Urinary bladder (tissue), 4 donors: ENCODE results near the gene NEMP2. TPM values are rescaled to one million over a fixed set of nuclear protein-coding genes. Genes with fewer than 3 reads are reported as not detected.
A peak's percentile ranks its signal among the peaks of the same experiment; 100 is the strongest.

Experiments
- DNase-seq: peaks from one replicate; pipeline ENCODE4 v3.0.0-alpha.2; 2015; ENCODE audit errors: extremely low spot score
- H3K27ac ChIP-seq: one replicate; pipeline ENCODE4 v1.5.1; 2013; ENCODE audit warnings: low read depth, mild to moderate bottlenecking, moderate library complexity
- H3K36me3 ChIP-seq: one replicate; pipeline ENCODE4 v1.6.1; 2013; ENCODE audit warnings: mild to moderate bottlenecking, moderate library complexity; ENCODE audit not compliant: insufficient read depth
- H3K4me1 ChIP-seq: one replicate; pipeline ENCODE4 v1.6.1; 2013; ENCODE audit warnings: mild to moderate bottlenecking, moderate library complexity; ENCODE audit not compliant: insufficient read depth
- H3K4me3 ChIP-seq: one replicate; pipeline ENCODE4 v1.5.1; 2013; ENCODE audit warnings: low read depth, low read length
- WGBS: extraction: QIAGEN DNeasy Blood & Tissue Kit; methylation state at CpG from one replicate; pipeline ENCODE4 v1.1.7; 2013; 5-methylcytosine and 5-hydroxymethylcytosine counted together
- polyA plus RNA-seq: library from polyadenylated mRNA; stranded (reverse); fragments of 200-250 nt; gene quantifications from one replicate; pipeline ENCODE4 v1.2.3, GENCODE V29; 2013
- total RNA-seq: library from RNA; depleted of rRNA; stranded (reverse); fragments of >200 nt; gene quantifications from one replicate; pipeline ENCODE4 v1.2.3, GENCODE V29; 2014
- donor health status: healthy with polysubstance abuse.
- donor health status: healthy.

The NEMP2 gene
- total and polyA plus RNA-seq, 2 donors, result 1.7 to 15.0 TPM

DNA sequence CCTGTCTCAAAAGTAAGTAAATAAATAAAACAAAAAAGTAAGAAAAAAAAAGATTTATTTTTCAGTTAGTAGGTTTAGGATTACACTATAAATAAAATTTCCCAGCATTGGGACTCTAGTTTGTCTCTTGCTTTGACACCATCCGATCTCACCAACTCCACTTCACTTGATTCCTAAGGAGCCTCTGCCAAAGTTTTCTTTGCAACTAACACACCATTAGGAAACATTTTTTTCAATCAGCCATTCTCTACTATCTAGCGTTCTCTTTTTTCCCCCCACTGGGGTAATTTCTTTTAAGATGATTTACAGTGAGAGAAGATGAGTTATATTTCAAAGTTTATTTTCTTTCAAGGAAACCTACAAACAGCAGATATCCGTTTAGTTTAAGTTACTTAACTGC is 10.6 kb upstream of the NEMP2 start:
- no peak overlapping the region for H3K27ac ChIP-seq
- no peak overlapping the region for H3K4me3 ChIP-seq

DNA sequence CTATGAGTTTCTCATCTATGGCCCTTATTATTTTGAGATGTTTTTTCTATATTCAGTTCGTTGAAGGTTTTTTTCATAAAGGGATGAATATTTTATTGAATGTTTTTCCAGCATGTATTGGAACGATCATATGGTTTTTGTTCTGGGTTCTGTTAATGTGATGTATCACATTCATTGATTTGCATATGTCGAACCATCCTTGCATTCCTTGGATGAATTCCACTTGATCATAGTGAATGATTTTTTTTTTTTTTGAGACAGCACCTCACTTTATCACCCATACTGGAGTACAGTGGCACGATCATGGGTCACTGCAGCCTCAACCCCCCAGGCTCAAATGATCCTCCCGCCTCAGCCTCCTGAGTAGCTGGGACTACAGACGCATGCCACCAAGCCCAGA is 5.5 kb upstream of the NEMP2 start:
- no peaks in the 10 kb centered on the region for H3K36me3 ChIP-seq
- H3K4me1 ChIP-seq, result no peaks in the 10 kb centered on the region
- whole genome bisulfite sequencing, result 97% methylated on average over 6 of the region's 6 CpGs
- H3K27ac ChIP-seq, result no peak overlapping the region
- H3K4me3 ChIP-seq, result no peak overlapping the region
- no peak for DNase-seq

More for the DNA sequence above, 10.6 kb upstream of the NEMP2 start:
- Histone ChIP-seq H3K36me3 (no peaks in the 10 kb centered on the region), H3K4me1 (no peaks in the 10 kb centered on the region)
- 36% methylated on average over 3 of the region's 3 CpGs for WGBS
- DNase-seq, result no peak

DNA sequence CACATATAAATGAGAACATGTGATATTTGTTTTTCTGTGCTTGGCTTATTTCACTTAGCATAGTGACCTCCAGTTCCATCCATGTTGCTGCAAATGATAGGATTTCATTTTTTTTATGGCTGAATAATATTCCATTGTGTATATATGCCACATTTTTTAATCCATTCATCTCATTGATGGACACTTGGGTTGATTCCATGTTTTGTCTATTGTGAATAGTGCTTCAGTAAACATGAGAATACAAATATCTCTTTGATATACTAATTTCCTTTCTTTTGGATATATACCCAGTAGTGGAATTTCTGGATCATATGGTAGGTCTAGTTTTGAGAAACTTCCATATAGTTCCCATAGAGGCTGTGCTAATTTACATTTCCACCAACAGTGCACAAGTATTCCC is 3.7 kb upstream of the NEMP2 start:
- Histone ChIP-seq H3K27ac (no peak overlapping the region), H3K4me1 (no peaks in the 10 kb centered on the region), H3K36me3 (no peaks in the 10 kb centered on the region), H3K4me3 (no peak overlapping the region)
- DNase-seq, result no peak

DNA sequence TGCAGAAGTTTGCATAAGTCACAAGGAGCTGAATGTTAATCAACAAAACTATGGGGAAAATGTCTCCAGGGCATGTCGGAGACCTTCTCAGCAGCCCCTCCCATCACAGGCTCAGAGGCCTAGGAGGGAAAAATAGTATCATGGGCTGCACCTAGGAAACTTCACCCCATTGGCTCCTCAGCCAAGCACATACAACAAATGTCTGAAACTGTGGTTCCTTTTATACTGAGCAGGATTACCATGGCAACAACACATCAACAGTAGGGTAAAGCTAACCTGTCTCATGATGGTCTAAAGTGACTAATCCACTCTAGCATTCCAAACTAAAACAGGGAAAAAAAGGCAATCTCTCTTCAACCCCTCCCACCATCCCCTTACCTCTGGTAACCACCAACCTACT is 3.2 kb upstream of the NEMP2 start:
- H3K4me1 ChIP-seq, result no peaks in the 10 kb centered on the region
- no peak overlapping the region for H3K4me3 ChIP-seq
- no peak for DNase-seq
- no peaks in the 10 kb centered on the region for H3K36me3 ChIP-seq
- WGBS, result 91% methylated on average over 1 of the region's 1 CpG
- no peak overlapping the region for H3K27ac ChIP-seq

DNA sequence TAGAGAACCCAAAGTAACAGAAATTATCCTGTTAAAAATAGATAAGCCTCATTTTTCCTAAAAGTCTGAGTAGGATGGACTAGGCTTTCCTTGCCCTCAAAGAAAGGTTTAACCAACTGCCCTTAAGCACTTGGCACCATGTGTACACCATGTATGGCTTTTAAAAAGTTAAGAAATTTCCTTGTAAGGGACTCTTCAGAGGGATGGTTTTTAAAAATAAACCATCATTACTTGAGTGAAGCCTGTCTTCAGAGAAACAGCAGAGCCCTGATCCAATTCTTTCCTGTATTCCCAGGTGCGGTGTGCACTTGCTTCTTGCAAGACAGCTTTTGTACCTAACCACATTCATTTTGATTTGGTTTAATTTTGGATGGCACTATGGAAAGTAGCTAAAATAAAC is 1.1 kb upstream of the NEMP2 start:
- no peaks in the 10 kb centered on the region for H3K4me1 ChIP-seq
- no peaks in the 10 kb centered on the region for H3K36me3 ChIP-seq
- no peak overlapping the region for H3K4me3 ChIP-seq
- DNase-seq, result no peak
- no peak overlapping the region for H3K27ac ChIP-seq
- WGBS, result 71% methylated on average over 1 of the region's 1 CpG

DNA sequence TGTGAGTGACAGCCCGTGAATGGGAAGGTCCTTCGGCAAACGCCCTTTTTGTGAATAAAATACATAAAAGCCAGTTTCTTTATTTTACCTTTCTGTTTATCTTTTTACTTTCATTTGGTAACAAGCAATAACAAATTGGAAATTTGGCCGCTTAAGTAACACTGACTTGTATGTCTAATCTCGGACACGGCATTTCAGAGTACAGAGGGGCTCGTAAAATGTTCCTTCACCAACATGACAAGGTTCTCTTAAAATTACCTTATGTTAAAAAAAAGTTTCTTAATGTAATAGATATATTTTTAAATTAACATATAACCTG is 558 bp upstream of the NEMP2 start:
- peak overlapping the region; percentile 69 for H3K4me3 ChIP-seq
- H3K4me1 ChIP-seq, result no peaks in the 10 kb centered on the region
- no peak for DNase-seq
- H3K27ac ChIP-seq, result peak overlapping the region; percentile 93
- H3K36me3 ChIP-seq, result no peaks in the 10 kb centered on the region
- 6% methylated on average over 7 of the region's 7 CpGs for WGBS

DNA sequence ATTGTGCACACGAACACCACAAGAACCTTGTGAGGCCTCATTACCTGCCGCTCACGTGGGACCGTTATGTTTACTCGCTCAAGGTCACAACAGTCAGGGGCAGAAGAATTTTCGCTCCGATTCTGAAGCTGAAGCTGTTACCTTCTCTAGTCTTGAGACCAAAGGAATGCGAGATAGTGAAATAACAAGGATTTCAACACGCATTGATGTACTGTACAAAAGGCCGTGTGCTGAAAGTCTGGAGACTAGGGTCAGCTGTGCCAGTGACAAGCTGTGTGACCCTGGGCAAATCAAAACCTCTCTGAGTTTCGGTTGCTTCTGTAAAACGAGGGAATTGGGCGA is 583 bp downstream of the NEMP2 start:
- Histone ChIP-seq H3K36me3 (no peaks in the 10 kb centered on the region), H3K27ac (peak overlapping the region; percentile 93), H3K4me1 (no peaks in the 10 kb centered on the region), H3K4me3 (peak overlapping the region; percentile 69)
- 11% methylated on average over 13 of the region's 13 CpGs for WGBS
- DNase-seq, result no peak

DNA sequence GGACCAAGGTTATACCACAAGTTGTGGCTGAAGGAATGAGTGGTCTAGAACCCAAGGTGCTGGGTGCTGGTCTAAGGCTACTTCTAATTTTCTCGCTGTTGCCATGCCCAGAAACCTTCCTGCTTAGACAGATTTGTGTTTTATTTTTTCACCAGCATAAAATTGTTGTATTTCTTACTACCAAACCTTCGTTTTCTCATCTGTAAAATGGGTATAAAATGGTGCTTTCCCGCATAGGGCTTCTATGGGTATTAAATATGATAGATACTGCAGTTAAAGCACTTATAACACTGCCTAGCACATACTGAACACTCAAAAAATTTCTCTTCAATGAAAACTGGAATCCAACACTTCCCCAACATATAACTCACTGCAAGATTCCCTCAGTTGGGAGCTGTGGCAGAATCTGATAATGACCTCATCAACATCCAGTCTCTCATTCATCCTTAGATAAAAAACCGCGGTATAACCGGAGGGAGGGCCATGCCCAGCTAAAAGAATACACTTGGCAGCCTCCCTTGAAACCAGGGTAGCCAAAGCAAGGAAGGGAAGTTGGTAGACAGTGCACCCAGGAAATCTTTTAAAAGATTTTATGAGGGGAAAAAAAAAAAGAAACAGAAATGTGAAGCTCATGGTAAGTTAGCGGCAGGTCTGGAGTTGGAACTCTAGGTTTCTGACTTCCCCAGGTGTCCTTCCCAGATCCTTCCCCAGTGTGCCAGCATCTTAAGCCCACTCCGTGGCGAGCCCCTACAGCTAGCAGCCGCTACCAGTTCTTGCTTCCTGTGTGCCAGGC is 1.2 kb downstream of the NEMP2 start:
- Histone ChIP-seq H3K36me3 (no peaks in the 10 kb centered on the region), H3K4me3 (peak overlapping the region; percentile 69), H3K4me1 (no peaks in the 10 kb centered on the region), H3K27ac (peak overlapping the region; percentile 93)
- DNase-seq, result no peak
- 65% methylated on average over 10 of the region's 10 CpGs for WGBS

DNA sequence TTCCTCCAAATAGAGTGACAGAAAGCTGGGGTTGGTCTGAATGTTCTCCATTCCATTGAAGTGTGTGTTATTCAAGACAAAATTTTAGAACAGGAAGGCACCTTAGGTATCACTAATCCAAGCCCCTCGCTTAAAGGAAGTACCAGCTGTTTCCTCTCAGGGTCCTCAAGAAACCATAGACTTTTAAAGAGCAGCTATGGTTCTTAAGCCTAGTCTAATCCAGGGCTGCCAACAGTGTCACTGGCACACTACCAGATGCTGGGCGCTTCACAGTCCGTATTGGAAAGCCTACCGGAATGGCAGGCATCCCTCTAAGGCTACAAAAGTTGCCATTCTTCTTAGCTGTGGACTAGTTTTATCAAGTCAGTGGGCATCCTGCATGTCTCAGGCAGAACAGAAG is 1.9 kb downstream of the NEMP2 start:
- no peak for DNase-seq
- Histone ChIP-seq H3K4me3 (no peak overlapping the region), H3K36me3 (no peaks in the 10 kb centered on the region), H3K27ac (no peak overlapping the region), H3K4me1 (no peaks in the 10 kb centered on the region)
- 74% methylated on average over 4 of the region's 4 CpGs for WGBS

DNA sequence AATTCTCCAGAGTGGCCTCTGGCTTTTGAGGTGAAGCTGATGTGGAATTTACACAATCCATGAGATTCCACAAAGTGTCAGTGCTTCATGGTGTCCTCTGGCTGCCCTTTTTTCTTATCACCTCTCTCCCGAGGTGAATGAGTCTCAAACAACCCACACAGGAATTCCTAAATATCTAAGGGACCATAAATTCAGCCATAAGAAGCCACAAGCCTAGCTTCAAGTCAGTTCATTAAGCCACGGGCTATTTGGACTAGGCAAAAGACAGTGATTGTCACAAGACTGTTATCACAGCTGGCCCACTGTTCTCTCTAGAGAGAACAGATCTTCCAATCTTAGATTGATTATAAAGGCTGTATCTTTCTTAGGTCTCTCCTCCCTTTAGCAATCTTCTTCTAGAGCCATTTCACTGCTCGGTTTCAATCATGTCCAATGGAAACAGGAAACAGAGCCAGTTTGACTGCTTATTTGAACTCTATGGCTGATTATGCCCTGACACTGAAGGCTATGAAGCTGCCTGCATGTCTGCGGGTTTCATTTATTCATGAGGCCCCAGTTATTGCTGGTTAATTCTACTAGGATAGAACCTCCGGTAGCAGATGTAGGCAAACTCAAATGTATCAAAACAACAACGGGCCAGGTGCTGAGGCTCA is 4.1 kb downstream of the NEMP2 start:
- Histone ChIP-seq H3K36me3 (no peaks in the 10 kb centered on the region), H3K4me3 (no peak overlapping the region), H3K27ac (no peak overlapping the region), H3K4me1 (no peaks in the 10 kb centered on the region)
- DNase-seq, result no peak
- 52% methylated on average over 6 of the region's 6 CpGs for WGBS

DNA sequence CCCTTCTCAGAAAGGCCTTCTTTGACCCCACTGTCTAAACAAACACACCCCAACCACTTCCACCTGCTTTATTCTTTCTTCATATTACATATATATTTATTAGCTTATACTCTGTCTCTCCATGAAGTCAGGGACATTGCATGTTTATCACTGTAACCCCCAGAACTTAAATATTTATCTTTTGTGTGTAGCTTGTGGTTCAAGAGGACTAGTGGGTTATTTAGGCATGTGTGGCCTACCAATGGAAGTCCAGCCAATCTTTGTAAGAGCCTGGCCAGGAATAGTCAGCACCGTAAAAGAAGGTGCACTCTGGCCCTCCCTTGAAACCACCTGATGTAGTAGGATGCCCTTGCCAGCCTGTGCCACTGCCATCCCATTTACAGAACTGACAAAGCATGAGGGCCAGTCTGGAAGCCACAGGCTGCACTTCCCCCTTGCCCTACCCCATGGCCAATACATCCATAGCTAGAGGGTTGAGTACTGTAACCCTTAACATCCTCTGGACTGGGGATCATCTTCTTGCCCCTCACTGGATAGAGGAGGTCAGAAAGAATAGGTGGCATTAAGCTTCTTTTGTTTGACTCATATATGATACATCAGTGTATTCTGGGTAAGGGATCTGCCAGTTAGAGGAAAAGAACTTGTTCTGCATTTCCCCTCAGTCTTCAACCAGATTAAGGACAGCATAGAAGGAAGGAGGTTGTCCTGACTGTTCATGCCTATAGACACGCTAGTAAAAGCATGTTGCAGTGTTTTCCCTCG is 4.9 kb downstream of the NEMP2 start:
- 41% methylated on average over 3 of the region's 3 CpGs for WGBS
- Histone ChIP-seq H3K27ac (no peak overlapping the region), H3K4me3 (no peak overlapping the region)

DNA sequence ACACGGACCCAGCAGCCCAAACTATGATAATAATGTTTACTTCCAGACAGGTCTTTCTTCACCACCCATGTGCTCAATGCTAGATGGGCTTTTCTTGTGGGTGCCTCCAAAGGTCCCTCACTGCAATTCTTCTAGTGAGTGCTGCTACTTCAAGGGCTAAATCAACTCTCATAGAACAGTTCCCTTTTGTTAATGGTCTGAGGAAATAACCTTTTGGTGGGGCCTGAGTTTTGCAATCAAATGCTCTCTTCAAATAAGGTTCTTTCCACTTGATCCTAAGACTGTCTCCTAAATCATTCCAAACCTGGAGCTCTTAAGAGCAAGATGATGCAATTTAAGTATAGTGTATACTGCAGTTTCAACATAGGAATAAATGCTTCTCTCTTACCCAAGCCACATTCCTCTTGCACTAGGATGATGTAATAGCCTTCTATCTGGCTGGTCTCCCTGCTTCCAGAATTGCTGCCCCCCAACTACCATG is 6.0 kb downstream of the NEMP2 start:
- Histone ChIP-seq H3K4me3 (no peak overlapping the region), H3K4me1 (no peaks in the 10 kb centered on the region), H3K27ac (no peak overlapping the region), H3K36me3 (no peaks in the 10 kb centered on the region)
- 82% methylated on average over 1 of the region's 1 CpG for WGBS
- no peak for DNase-seq

More for the DNA sequence above, 4.9 kb downstream of the NEMP2 start:
- DNase-seq, result no peak
- no peaks in the 10 kb centered on the region for H3K4me1 ChIP-seq
- no peaks in the 10 kb centered on the region for H3K36me3 ChIP-seq

DNA sequence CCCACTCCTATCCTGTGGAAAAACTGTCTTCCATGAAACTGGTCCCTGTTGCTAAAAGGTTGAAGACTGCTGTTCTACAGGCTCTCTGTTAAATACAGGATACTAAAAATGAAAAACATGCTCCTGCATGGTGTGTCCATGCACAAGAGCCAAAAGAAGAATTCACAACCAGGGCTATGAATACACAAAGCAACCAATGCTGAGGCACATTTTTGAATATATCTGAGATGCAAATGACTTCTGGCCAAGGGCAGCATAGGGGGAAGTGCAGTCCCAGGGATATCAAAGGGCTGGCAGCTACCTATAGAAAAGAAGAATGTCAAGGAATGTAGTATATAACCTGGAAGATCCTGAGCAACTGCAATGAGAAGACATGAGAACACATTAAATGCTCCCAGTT is 6.6 kb downstream of the NEMP2 start:
- no peak for DNase-seq
- Histone ChIP-seq H3K27ac (no peak overlapping the region), H3K36me3 (no peaks in the 10 kb centered on the region), H3K4me3 (no peak overlapping the region), H3K4me1 (no peaks in the 10 kb centered on the region)

DNA sequence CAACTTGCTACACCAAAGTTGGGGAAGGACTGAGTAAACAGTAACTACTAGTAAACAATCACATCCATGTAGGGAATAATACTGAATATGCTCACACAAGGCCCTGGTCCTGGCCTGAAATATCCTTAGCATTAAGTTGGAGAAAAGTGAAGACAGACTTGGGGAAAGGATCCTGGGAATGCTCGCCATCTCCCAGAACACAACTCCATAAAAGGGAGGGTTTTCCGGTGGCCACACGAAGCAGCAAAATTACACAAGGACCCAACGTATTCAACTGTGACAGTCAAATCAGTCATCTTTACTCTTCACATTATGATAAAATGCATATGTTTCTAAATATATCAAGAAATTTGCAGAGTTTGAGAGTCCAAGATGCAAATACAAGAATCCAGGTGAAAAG is 7.3 kb downstream of the NEMP2 start:
- Histone ChIP-seq H3K27ac (no peak overlapping the region), H3K4me3 (no peak overlapping the region), H3K36me3 (no peaks in the 10 kb centered on the region), H3K4me1 (no peaks in the 10 kb centered on the region)
- 95% methylated on average over 4 of the region's 4 CpGs for WGBS
- no peak for DNase-seq
